ENCODE results near the gene COX8C.
"Not testable (repeated sequence)": the region's sequence is repeated elsewhere in the genome, so short reads cannot be mapped to it uniquely, and the experiment has no call there.

Gene COX8C

DNA sequence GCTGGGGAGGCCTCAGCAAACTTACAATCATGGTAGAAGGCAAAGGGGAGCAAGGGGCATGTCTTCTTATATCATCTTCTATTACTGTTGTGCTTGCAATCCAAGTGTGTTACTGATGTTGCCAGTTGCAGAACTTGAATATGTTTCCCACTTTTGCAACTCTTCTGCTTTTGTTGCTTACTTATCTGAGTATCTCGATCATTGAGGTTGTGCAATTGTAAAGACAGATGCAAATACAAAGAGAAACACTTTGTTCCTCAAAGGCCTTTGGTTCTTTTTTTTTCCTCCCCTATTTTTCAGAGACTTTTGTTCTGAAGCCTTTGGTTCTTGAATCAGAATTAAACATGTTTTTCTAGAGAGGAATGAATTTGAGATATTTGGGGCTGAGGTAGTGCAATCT lies 3.7 kb upstream of the COX8C start:
- TF ChIP-seq, protein P1, sequence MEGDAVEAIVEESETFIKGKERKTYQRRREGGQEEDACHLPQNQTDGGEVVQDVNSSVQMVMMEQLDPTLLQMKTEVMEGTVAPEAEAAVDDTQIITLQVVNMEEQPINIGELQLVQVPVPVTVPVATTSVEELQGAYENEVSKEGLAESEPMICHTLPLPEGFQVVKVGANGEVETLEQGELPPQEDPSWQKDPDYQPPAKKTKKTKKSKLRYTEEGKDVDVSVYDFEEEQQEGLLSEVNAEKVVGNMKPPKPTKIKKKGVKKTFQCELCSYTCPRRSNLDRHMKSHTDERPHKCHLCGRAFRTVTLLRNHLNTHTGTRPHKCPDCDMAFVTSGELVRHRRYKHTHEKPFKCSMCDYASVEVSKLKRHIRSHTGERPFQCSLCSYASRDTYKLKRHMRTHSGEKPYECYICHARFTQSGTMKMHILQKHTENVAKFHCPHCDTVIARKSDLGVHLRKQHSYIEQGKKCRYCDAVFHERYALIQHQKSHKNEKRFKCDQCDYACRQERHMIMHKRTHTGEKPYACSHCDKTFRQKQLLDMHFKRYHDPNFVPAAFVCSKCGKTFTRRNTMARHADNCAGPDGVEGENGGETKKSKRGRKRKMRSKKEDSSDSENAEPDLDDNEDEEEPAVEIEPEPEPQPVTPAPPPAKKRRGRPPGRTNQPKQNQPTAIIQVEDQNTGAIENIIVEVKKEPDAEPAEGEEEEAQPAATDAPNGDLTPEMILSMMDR (IDR thresholded peaks at IDR 0.05; ENCODE audit: low read depth, low read length) = no peak
- no peak for DNase-seq (ENCODE audit: extremely low read depth, low read depth)

DNA sequence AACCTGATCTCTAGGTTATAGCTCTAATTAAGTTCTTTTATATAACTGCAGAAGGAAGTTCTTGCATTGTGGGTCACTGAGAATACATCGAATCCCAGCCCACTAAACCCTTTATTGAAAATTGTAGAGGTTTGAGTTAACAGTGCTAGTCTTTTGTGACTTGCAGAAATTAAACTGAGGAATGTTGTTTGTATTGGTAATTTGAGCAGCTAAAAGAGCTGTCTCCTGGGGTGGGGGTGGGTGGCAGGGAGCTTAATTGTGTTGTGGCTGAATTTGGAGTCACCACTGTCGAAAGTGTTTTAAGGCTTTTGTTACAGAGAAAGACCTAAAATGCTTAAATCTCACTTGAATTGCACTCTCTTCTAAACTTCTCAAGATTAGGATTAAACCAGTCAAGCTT lies 3.2 kb upstream of the COX8C start:
- no peak for DNase-seq (ENCODE audit: extremely low read depth, low read depth)
- TF ChIP-seq, protein P1 (IDR thresholded peaks at IDR 0.05; ENCODE audit: low read depth, low read length) = no peak

DNA sequence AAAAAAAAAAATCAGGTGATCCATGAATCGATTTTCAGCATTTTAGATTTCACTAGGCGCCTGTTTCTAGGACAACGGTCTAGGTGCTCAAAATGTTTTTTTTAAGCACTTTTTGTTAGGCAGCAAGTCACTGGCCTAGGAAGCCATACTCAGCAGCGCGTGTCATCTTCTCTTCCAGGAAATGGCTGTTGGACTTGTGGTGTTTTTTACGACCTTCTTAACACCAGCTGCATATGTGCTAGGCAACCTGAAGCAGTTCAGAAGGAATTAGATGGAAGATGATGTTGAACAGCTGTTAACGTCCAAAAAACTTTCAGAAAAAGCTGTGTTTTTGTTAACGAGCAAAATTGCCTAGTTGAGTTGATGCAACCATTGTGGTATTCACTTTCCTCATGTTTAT lies 868 bp downstream of the COX8C start:
- TF ChIP-seq, protein P1 (IDR thresholded peaks at IDR 0.05; ENCODE audit: low read depth, low read length) = no peak
- no peak for DNase-seq (ENCODE audit: extremely low read depth, low read depth)

DNA sequence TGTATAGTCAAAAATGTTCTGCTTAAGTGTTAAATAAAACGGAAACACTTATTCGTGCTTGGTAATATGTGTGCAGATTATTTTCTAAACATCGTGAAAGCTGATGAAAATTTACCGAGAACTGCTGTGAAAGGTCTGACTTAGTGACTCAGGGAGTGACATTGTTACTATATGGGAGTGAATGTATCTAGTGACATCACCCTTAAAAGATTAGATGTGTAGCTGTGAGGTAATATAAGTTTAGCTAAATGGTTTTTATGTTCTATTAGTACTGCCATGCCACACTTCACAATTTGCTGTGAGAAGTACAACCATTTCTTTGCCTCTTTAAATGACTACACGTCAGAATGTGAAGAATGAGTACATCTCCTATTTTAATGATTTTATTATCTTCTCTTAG lies 1.3 kb downstream of the COX8C start:
- DNase-seq (ENCODE audit: extremely low read depth, low read depth) = no peak
- TF ChIP-seq, protein P1 (IDR thresholded peaks at IDR 0.05; ENCODE audit: low read depth, low read length) = no peak

DNA sequence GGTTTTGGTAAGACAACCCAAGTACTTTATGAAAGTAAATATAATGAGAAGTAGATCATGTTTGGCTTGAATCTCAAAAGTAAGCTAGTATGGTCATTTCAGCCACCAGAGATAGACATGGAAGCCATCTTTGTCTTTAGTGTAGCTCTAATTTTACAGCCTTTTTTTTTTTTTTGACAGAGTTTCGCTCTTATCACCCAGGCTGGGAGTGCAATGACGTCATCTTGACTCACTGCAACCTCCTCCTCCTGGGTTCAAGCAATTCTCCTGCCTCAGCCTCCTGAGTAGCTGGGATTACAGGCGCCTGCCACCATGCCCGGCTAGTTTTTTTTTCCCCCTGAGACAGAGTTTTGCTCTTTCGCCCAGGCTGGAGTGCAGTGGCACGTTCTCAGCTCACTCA lies 7.9 kb downstream of the COX8C start:
- DNase-seq (ENCODE audit: extremely low read depth, low read depth) = not testable (repeated sequence)

DNA sequence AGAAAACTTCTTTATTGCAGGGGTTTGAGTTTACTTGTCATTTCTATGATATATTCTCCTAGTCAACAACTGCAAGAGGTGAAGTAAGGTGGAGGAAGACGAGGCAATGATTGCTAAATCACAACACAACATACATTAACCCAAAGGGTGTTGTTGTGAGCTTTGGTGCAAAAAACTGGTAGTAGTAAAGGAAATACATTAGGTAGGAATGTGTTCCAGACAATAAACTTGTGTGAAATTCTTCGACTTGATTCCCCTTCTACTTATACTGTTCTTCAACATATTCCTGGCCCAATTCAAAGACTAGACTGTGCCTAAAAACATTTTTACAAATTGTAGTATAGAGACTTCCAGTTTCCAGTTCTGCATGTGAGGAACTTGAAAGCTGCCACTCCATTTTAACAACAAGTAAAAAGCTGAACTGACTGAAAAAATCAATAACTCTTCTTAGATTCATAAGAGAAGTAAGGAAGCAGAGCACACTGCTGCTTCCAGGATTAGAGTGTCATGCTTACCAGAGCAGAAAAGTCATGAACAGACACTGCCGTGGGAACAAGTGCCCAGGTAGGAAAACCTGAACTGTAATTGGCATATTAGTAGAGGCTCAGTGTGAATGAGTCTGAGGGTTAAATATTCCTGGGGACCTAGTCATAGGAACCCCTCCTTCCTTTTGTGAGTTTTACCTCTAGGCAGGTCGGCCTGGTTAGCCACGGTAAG lies 22.2 kb downstream of the COX8C start:
- TF ChIP-seq, protein P1 (IDR thresholded peaks at IDR 0.05; ENCODE audit: low read depth, low read length) = no peak
- DNase-seq (ENCODE audit: extremely low read depth, low read depth) = no peak

DNA sequence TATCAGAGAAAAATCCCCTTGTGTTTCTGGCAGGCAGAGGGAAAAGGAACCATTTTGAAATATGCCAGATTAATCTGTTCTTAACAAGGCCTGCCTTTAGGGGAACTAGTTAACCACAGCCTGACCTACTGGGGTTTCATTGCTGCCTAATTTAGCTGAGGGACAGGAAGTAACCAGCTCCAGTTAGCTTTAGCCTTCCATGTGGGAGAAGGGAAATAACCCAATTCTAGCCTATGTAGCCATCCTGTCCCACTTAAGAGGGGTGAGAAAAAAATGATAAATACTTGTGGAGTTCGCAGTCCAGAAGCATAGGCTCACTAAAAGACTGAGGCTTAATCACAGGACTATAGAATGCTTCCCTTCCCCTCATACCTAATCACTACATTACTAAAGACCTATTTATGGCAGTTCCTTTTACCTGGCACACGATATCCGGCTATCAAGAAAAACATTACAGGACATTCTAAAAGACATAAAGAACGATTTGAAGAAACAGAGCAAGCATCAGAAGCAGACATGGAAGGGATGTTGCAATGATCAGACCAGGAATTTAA lies 22.8 kb downstream of the COX8C start:
- TF ChIP-seq, protein P1 (IDR thresholded peaks at IDR 0.05; ENCODE audit: low read depth, low read length) = no peak
- no peak for DNase-seq (ENCODE audit: extremely low read depth, low read depth)

DNA sequence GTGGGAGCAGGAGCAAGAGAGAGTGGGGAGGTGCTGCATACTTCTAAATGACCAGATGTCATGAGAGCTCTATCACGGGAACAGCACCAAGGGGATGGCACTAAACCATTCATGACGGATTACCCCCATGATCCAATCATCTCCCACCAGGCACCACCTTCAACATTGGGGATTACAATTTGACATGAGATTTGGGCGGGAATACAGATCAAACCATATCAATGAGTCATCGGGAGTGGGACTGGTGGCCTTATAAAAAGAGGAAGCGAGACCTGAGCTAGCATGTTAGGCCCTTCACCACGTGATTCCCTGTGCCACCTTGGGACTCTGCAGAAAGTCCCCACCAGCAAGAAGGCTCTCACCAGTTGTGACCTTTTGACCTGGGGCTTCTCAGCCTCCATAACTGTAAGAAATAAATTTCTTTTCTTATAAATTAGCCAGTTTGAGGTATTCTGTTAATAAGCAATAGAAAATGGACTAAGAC lies 28.7 kb downstream of the COX8C start:
- TF ChIP-seq, protein P1 (IDR thresholded peaks at IDR 0.05; ENCODE audit: low read depth, low read length) = no peak
- DNase-seq (ENCODE audit: extremely low read depth, low read depth) = no peak
